BLaER1 treated with 17β-estradiol and CSF1 and Interleukin-3, amounts not matched to agents 10 nM and 100 nM (cell line): ENCODE measurements around the gene STRIP2.
"Not testable (repeated sequence)": the region's sequence is repeated elsewhere in the genome, so short reads cannot be mapped to it uniquely, and the experiment has no call there.

Experiments
- H3K27ac ChIP-seq, 11 experiments: shearing (Covaris generic); formaldehyde crosslinking; 2 replicates each; pipeline ENCODE4 v1.8.1; 2022
- H3K27me3 ChIP-seq, 11 experiments: shearing (Covaris generic); formaldehyde crosslinking; 2 replicates each; pipeline ENCODE4 v1.8.1; 2022
- H3K36me3 ChIP-seq, 11 experiments: shearing (Covaris generic); formaldehyde crosslinking; 2 replicates each; pipeline ENCODE4 v1.8.1; 2022
- H3K4me1 ChIP-seq, 10 experiments: shearing (Covaris generic); formaldehyde crosslinking; 2 replicates each; pipeline ENCODE4 v1.8.1; 2022
- H3K4me2 ChIP-seq, 11 experiments: shearing (Covaris generic); formaldehyde crosslinking; 2 replicates each; pipeline ENCODE4 v1.8.1; 2022
- H3K4me3 ChIP-seq, 10 experiments: shearing (Covaris generic); formaldehyde crosslinking; 2 replicates each; pipeline ENCODE4 v1.8.1; 2022
- H3K9ac ChIP-seq, 11 experiments: shearing (Covaris generic); formaldehyde crosslinking; 2 replicates each; pipeline ENCODE4 v1.8.1; 2022
- H3K9me3 ChIP-seq, 11 experiments: shearing (Covaris generic); formaldehyde crosslinking; replicated peaks in 1 of 11; 2 replicates each; pipeline ENCODE4 v1.8.1; 2022
- H4K20me1 ChIP-seq, 11 experiments: shearing (Covaris generic); formaldehyde crosslinking; 2 replicates each; pipeline ENCODE4 v1.8.1; 2022
- Cebpa-rat ChIP-seq, 11 experiments: shearing (Covaris generic); IDR thresholded peaks; 2 replicates each; pipeline ENCODE4 v1.8.1; 2022

Gene STRIP2

DNA sequence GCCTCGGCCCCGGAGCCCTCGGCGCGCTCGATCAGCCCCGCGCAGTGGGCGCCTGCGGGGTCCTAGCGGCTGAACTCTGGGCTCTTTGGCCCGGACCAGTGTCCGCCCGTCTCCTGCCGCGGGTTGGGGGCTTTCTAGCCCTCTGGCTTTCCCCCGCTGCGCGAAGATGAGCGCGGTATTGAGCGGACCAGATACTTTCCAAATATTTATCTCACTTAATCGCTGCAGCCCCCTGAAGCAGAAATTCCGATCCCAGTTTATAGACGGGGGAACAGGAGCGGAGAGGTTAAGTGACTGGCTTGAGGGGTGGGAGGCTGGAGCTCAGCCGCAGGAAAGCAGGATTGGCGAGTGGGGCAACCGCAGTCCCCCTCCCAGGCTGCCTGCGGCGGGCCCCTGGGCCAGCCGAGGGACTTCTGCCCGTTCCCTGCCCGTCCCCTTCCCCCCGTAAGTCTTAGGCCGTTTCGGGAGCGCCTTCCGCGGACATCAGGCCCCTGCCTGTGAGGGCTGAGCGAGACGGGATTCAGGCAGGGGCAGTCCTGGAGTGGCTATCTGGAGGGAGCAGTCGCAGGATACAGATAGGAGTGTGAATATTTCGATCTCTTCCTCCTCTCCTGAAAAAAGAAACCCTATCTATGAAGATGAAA is 565 bp downstream of the STRIP2 start:
- Histone ChIP-seq H3K9me3 (no peaks in the 10 kb centered on the region), H3K36me3 (no peaks in the 10 kb centered on the region), H3K4me2 (peak overlapping the region; percentile 85 to 100 (median 98)), H3K27me3 (peaks cover 40 to 55% (median 50%) of the 10 kb centered on the region in 11 experiments), H3K4me1 (peaks cover 11 to 27% (median 15%) of the 10 kb centered on the region in 10 experiments), H3K4me3 (peak overlapping the region; percentile 66 to 84 (median 72)), H3K9ac (peak overlapping the region; percentile 67 to 81 (median 77)), H3K27ac (peak overlapping the region in 9 of 11 experiments; percentile 7 to 66 (median 37); a peak in 13 of 22 replicates), H4K20me1 (peaks cover 0 to 18% (median 0%) of the 10 kb centered on the region in 11 experiments; a peak in 4 of 22 replicates)
- no peak for TF ChIP-seq Cebpa-rat (IDR thresholded peaks at IDR 0.05)

DNA sequence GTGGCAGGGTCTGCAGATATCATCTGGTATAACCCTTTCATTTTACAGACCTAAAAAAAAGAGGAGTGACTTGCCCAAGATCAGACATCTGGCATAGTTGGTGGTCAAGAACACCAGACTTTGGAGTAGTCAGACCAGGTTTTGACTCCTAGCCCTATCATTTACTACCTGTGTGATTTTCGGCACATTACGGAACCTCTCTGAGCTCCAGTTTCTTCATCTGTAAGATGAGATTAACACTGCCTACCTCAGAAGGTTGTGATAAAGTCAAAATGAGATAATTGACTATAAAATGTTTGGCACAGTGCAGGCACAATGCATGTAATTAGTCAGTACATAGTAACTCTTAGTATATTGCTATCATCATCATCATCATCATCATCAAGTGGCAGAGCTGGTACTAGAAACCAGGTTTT is 1.2 kb downstream of the STRIP2 start:
- TF ChIP-seq Cebpa-rat (IDR thresholded peaks at IDR 0.05): no peak
- H3K9ac ChIP-seq: no peak overlapping the region
- H3K36me3 ChIP-seq: no peaks in the 10 kb centered on the region
- peaks cover 11 to 28% (median 15%) of the 10 kb centered on the region in 10 experiments for H3K4me1 ChIP-seq
- peaks cover 0 to 18% (median 0%) of the 10 kb centered on the region in 11 experiments; a peak in 4 of 22 replicates for H4K20me1 ChIP-seq
- no peaks in the 10 kb centered on the region for H3K9me3 ChIP-seq
- H3K4me3 ChIP-seq: peak overlapping the region in 6 of 10 experiments; percentile 66 to 75 (median 71); a peak in 8 of 20 replicates
- no peak overlapping the region for H3K27ac ChIP-seq
- peaks cover 40 to 55% (median 50%) of the 10 kb centered on the region in 11 experiments for H3K27me3 ChIP-seq
- peak overlapping the region; percentile 85 to 100 (median 98); a peak in 20 of 22 replicates for H3K4me2 ChIP-seq

DNA sequence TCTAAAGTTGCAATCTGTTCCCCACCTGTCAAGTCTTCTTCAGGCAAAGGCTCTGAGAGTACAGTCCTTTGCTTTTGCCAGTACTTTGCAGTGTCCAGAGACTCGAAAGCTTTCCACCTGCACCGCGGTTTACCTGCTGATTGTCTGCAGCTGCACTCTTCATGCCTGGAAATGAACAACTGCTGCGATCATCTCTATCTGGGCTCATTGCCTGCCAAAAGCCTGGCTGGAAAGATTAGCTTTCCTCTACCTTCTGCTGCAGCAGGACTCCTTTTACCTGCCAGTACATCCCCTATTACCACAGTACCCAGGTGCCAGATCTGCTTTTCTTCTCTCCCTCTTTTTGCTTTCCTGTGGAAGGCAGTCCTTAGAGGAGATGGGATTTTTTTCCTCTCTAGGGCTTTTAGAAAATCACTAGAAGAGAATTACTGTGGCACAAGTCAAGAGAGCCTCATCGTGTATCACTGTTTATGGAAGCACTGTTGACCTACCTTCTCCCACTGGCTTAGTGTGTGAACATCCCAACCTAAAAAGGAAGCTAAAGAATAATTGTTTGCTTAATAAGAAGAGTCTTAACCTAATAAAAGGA is 2.2 kb downstream of the STRIP2 start:
- no peak overlapping the region for H3K4me2 ChIP-seq
- TF ChIP-seq Cebpa-rat (IDR thresholded peaks at IDR 0.05): no peak
- no peak overlapping the region for H3K9ac ChIP-seq
- H4K20me1 ChIP-seq: peaks cover 0 to 18% (median 0%) of the 10 kb centered on the region in 11 experiments; a peak in 4 of 22 replicates
- H3K27me3 ChIP-seq: peaks cover 40 to 55% (median 49%) of the 10 kb centered on the region in 11 experiments
- H3K4me1 ChIP-seq: peaks cover 11 to 28% (median 15%) of the 10 kb centered on the region in 10 experiments
- H3K27ac ChIP-seq: no peak overlapping the region
- no peak overlapping the region for H3K4me3 ChIP-seq
- H3K36me3 ChIP-seq: no peaks in the 10 kb centered on the region
- no peaks in the 10 kb centered on the region for H3K9me3 ChIP-seq

DNA sequence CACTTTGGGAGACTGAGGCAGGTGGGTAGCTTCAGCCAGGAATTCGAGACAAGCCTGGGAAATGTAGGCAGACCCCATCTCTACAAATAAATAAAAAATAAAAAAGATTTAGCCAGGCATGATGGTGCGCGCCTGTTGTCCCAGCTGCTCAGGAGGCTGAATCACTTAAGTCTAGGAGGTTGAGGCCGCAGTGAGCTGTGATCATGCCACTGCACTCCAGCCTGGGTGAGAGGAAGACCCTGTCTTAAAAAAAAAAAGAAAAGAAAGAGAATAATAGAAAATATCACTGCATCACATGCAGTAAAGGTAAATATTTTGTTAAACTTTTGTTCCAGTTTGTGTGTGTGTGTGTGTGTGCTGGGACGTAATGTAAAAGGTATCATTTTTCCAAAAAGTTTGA is 3.0 kb downstream of the STRIP2 start:
- H3K27me3 ChIP-seq: peaks cover 40 to 49% (median 42%) of the 10 kb centered on the region in 11 experiments
- peaks cover 0 to 18% (median 0%) of the 10 kb centered on the region in 11 experiments; a peak in 4 of 22 replicates for H4K20me1 ChIP-seq
- no peak overlapping the region for H3K4me3 ChIP-seq
- no peak overlapping the region for H3K27ac ChIP-seq
- H3K36me3 ChIP-seq: no peaks in the 10 kb centered on the region
- TF ChIP-seq Cebpa-rat (IDR thresholded peaks at IDR 0.05): no peak
- no peaks in the 10 kb centered on the region for H3K9me3 ChIP-seq
- no peak overlapping the region for H3K4me2 ChIP-seq
- no peak overlapping the region for H3K9ac ChIP-seq
- peaks cover 11 to 28% (median 15%) of the 10 kb centered on the region in 10 experiments for H3K4me1 ChIP-seq

DNA sequence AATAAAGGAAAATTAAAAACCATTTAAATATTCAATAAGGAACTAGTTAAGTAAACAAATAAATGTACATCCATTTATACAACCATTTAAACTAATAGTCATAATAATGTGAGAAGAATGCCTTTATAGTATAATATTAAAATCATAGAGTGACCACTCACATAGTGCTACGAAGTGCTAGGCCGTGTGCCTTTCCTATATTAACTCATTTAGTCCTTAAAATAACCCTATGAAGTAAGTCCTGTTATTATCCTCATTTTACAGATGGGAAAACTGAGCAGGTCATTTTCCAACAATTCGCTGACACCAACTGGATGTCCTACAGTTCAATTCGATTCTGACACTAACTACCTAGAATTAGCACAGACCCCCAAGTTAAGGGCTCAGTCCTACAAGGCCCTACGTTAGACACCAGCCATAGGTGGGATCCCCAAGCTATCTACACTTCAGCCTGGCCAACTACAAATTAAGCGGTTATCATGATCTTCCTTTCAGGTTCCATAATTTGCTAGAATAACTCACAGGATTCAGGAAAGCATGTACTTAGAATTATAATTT is 4.1 kb downstream of the STRIP2 start:
- peaks cover 9 to 26% (median 14%) of the 10 kb centered on the region in 10 experiments for H3K4me1 ChIP-seq
- H3K27me3 ChIP-seq: peaks cover 29 to 37% (median 31%) of the 10 kb centered on the region in 11 experiments
- H3K36me3 ChIP-seq: no peaks in the 10 kb centered on the region
- TF ChIP-seq Cebpa-rat (IDR thresholded peaks at IDR 0.05): no peak
- no peak overlapping the region for H3K9ac ChIP-seq
- H4K20me1 ChIP-seq: peaks cover 0 to 18% (median 0%) of the 10 kb centered on the region in 11 experiments; a peak in 4 of 22 replicates
- H3K27ac ChIP-seq: no peak overlapping the region; a peak in 1 of 22 replicates
- no peaks in the 10 kb centered on the region for H3K9me3 ChIP-seq
- H3K4me2 ChIP-seq: peak overlapping the region in 3 of 11 experiments; percentile 15 to 47 (median 32); a peak in 6 of 22 replicates
- H3K4me3 ChIP-seq: no peak overlapping the region

DNA sequence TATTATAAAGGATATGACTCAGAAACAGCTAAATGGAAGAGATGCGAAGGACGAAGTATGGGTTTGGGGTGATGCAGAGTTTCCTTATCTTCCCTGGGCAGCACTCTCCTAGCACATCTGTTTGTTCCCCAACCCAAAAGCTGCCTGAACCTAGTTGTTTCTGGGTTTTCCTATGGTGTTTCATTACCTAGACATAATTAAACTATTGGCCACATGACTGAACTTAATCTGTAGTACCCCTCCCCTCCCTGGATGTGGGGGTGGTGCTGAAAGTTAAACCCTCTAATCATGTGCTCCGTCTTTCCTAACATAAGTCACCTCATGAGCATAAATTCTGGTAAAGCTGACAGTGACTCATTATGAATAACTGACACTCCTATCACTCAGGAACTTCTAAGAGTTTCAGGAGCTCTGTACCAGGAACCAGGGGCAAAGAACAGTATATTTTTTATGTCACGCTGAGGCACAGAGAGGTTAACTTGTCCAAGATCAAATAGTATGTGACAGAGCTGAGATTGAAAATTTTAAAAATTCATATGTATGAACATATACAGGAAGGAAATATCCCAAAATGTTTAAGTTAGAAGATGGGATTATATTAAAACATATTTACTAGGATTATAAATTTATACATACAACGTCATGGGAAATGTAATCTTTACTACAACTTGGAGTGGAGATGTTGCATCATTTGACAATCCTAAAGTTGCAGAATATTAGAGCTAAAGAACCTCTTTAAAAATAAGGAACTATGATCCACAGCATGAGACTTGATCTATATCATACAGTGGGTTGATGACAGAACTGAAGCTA is 4.8 kb downstream of the STRIP2 start:
- TF ChIP-seq Cebpa-rat (IDR thresholded peaks at IDR 0.05): no peak
- Histone ChIP-seq H3K36me3 (no peaks in the 10 kb centered on the region), H3K27ac (no peak overlapping the region; a peak in 1 of 22 replicates), H3K4me3 (no peak overlapping the region), H3K27me3 (peaks cover 24 to 30% (median 25%) of the 10 kb centered on the region in 11 experiments), H3K4me2 (peak overlapping the region in 3 of 11 experiments; percentile 15 to 47 (median 32); a peak in 6 of 22 replicates), H3K9ac (no peak overlapping the region), H3K4me1 (peaks cover 10 to 27% (median 14%) of the 10 kb centered on the region in 10 experiments; a peak in 18 of 20 replicates), H4K20me1 (peaks cover 0 to 18% (median 0%) of the 10 kb centered on the region in 11 experiments; a peak in 4 of 22 replicates), H3K9me3 (no peaks in the 10 kb centered on the region)

DNA sequence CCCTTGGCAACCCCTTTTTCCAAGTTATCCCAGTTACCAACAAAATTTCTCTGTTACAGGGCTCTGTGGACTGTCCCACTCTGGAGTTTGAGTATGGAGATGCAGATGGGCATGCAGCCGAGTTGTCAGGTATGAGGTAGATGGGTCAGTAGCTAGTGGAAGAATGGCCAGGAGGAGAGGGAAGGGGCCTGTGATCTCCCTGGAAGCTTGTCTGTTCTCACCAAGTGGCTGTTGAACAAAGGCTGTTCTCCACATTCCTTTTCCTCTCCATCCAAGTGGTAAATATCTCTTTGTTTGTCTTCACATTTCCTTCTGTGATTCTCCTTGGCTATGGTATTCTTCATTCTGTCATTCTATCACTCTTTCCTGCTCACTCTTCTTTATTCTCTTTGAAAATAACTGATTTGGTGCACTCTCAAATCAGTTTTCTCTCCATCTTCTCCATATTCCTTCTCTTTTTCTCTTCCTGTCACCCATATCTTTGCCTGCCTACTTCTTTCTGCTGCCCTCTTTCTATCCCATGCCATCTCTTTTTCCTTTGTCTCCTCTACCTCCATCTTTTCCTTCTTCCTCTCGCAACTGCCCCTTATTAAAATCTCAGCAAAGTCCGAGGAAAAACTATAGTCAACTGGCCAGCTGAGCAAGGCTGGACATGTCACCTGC is 5.9 kb downstream of the STRIP2 start:
- Histone ChIP-seq H3K4me3 (no peak overlapping the region), H3K9me3 (no peaks in the 10 kb centered on the region), H3K4me1 (peaks cover 6 to 23% (median 9%) of the 10 kb centered on the region in 10 experiments; a peak in 18 of 20 replicates), H3K36me3 (no peaks in the 10 kb centered on the region), H3K27me3 (peaks cover 16 to 22% (median 17%) of the 10 kb centered on the region in 11 experiments), H3K4me2 (peak overlapping the region in 2 of 11 experiments; percentile 15 to 47; a peak in 4 of 22 replicates), H4K20me1 (peaks cover 0 to 14% (median 0%) of the 10 kb centered on the region in 11 experiments; a peak in 3 of 22 replicates), H3K9ac (no peak overlapping the region), H3K27ac (no peak overlapping the region)
- no peak for TF ChIP-seq Cebpa-rat (IDR thresholded peaks at IDR 0.05)

DNA sequence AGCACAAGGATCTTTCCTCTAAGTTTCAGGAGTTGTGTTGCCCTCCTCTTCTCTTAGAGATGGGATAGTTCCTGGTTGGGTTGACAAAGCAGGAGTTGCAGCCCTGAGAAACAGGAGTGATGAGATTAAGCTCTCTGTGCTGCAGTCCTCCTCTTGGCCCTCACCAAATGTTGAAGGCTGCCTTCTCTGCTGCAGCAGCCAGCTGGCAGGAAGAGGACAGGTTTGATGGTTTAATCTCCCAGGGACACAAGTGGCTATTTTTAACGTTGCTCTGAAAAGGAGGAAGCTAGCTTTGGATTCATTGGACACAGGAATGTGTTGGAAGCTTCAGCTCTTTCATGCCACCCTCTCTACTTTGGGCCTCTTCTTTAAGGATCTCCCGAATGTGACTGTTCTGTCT is 9.4 kb downstream of the STRIP2 start:
- Histone ChIP-seq H3K4me3 (no peak overlapping the region), H3K9me3 (peaks cover 8 to 17% (median 12%) of the 10 kb centered on the region in 11 experiments), H3K27me3 (no peaks in the 10 kb centered on the region), H3K36me3 (peaks cover 0 to 7% (median 0%) of the 10 kb centered on the region in 11 experiments; a peak in 2 of 22 replicates), H3K4me2 (peak overlapping the region in 9 of 11 experiments; percentile 17 to 41 (median 28); a peak in 10 of 22 replicates), H3K27ac (no peak overlapping the region), H3K4me1 (peaks cover 6 to 19% (median 6%) of the 10 kb centered on the region in 10 experiments; a peak in 16 of 20 replicates), H4K20me1 (no peaks in the 10 kb centered on the region), H3K9ac (no peak overlapping the region)
- TF ChIP-seq Cebpa-rat (IDR thresholded peaks at IDR 0.05): no peak

DNA sequence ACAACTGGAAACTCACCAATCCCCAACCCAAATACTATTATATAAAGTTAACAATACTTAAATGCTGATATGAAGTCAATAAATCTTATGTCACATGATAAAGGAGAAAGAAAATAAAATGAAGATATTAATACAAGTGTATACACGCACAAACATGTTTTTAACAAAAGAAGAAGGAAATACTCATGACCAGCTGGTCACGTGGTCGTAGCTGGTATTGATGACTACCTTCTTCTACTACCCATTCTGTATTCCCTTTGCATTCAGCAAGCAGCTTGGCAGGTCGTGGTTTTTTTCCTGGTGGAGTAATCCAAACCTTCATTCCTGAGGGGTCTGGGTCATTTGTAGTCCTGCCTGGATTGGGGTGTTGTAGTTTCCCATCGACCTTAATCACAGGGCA is 10.5 kb downstream of the STRIP2 start:
- H3K9me3 ChIP-seq: peaks cover 18 to 28% (median 21%) of the 10 kb centered on the region in 11 experiments
- not testable (repeated sequence) for H3K4me2 ChIP-seq, H3K4me1 ChIP-seq, H3K27ac ChIP-seq, H4K20me1 ChIP-seq, H3K9ac ChIP-seq, H3K4me3 ChIP-seq, H3K27me3 ChIP-seq
- peaks cover 0 to 12% (median 0%) of the 10 kb centered on the region in 11 experiments; a peak in 2 of 22 replicates for H3K36me3 ChIP-seq

DNA sequence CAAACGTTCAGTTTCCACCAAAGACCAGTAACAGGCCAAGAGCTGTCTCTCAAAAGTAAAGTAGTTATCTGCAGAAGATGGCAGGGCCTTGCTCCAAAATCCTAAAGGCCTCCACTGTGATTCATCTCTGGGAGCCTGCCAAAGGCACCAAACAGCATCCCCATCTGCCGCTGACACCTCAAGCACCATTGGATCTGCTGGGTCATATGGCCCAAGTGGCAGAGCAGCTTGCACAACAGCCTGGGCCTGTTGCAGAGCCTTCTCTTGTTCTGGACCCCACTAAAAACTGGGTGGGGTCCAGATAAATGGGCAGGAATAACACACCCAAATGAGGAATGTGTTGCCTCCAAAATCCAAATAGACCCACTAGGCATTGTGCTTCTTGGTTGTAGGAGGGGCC is 12.7 kb downstream of the STRIP2 start:
- Histone ChIP-seq H3K9me3 (peaks cover 18 to 29% (median 21%) of the 10 kb centered on the region in 11 experiments), H3K36me3 (peaks cover 0 to 12% (median 0%) of the 10 kb centered on the region in 11 experiments; a peak in 2 of 22 replicates)
- H3K27me3 ChIP-seq, H3K27ac ChIP-seq, H4K20me1 ChIP-seq, H3K4me3 ChIP-seq, H3K4me2 ChIP-seq, H3K9ac ChIP-seq, H3K4me1 ChIP-seq: not testable (repeated sequence)

DNA sequence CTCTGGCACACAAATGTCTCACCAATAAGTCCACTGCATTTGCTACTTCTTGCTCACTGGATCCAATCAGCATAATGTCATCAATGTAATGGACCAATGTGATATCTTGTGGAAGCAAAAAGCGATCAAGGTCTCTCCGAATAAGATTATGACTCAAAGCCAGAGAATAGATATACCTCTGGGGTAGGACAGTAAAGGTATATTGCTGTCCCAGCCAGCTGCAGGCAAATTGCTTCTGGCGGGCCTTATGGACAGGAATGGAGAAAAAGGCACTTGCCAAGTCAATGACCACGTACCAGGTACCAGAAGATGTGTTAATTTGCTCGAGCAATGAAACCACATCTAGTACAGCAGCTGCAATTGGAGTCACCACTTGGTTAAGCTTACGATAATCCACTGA is 13.2 kb downstream of the STRIP2 start:
- H3K4me3 ChIP-seq, H3K9ac ChIP-seq, H3K4me2 ChIP-seq, H3K27me3 ChIP-seq, H4K20me1 ChIP-seq, H3K27ac ChIP-seq, H3K4me1 ChIP-seq: not testable (repeated sequence)
- Histone ChIP-seq H3K36me3 (peaks cover 0 to 12% (median 0%) of the 10 kb centered on the region in 11 experiments; a peak in 2 of 22 replicates), H3K9me3 (peaks cover 18 to 29% (median 21%) of the 10 kb centered on the region in 11 experiments)
